NCI-H446 (cell line): ENCODE results near the gene CLCN6.

ENCODE experiments used
- DNase-seq, 2 experiments: peaks; one replicate each; lab custom pipeline; 2025; lab: John Stamatoyannopoulos, UW

The CLCN6 gene, protein sequence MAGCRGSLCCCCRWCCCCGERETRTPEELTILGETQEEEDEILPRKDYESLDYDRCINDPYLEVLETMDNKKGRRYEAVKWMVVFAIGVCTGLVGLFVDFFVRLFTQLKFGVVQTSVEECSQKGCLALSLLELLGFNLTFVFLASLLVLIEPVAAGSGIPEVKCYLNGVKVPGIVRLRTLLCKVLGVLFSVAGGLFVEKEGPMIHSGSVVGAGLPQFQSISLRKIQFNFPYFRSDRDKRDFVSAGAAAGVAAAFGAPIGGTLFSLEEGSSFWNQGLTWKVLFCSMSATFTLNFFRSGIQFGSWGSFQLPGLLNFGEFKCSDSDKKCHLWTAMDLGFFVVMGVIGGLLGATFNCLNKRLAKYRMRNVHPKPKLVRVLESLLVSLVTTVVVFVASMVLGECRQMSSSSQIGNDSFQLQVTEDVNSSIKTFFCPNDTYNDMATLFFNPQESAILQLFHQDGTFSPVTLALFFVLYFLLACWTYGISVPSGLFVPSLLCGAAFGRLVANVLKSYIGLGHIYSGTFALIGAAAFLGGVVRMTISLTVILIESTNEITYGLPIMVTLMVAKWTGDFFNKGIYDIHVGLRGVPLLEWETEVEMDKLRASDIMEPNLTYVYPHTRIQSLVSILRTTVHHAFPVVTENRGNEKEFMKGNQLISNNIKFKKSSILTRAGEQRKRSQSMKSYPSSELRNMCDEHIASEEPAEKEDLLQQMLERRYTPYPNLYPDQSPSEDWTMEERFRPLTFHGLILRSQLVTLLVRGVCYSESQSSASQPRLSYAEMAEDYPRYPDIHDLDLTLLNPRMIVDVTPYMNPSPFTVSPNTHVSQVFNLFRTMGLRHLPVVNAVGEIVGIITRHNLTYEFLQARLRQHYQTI

DNA sequence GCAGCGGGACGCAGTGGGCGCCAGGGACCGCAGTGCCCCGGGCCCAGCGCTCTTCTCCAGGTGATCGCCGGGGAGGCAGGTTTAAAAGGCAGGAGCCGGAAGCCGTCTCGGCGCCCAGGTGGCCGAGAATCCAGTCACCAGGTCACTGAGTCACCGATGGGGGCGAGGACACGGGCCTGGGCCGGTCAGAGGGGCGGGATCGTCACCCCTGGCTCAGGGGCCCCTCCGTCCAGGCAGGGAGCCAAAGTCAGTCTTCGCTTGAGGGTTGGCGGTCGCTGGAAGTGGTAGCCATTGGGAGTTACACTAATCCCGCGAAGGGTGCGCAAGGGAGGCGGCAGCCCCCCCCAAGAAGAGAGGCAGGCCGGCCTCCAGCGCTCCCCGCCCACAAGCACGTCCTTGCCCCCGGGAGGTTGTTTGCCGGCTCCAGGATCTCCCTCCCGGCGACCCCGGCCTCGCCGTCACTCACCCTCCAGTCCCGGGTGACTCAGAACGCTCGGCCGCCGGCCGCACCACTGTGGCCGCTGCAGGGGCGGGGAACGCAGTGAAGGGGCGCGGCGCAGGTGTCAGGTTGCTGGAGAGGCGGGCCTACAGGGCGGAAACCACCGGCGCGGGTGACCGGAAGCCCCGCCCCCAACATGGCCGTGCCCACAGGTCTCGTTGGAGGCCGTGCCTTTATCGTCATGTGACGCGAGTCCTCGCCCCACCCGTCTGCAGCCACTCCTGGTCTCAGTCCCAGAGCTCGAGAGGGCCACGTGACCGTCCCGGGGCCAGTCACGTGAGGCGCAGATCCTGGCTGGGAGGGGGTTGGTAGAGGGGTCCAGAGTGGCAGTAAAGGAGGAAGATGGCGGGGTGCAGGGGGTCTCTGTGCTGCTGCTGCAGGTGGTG is at the start of gene CLCN6, which contains the start of gene MTHFR:
Gene CLCN6 (plus strand): TSS at position 770 of the 885 bp plus-strand sequence. CDS start 72 bp downstream, at position 842.
Gene MTHFR (minus strand): TSS at position 543 of the 885 bp plus-strand sequence. CDS start 2,848 bp downstream, outside the sequence.
- DNase-seq: peak; percentile 99 to 100

DNA sequence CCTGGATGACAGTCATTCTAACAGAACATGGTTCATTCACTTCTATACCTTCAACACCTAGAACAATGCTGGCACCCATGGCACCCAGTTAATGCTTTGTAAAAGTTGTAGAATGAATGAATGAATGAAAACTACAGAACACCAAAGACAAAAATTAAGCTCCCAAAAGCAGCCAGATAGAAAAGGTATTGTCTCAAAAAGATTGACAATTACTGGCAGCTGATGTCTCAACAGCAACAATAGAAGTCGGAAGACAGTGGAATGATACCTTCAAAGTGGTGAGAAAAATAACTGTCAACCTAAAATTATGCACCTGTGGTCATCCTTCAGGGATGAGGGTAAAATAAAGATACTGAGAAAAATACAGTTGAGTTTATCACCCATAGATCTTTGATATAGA is 48.9 kb upstream of the CLCN6 start:
- no peak for DNase-seq

DNA sequence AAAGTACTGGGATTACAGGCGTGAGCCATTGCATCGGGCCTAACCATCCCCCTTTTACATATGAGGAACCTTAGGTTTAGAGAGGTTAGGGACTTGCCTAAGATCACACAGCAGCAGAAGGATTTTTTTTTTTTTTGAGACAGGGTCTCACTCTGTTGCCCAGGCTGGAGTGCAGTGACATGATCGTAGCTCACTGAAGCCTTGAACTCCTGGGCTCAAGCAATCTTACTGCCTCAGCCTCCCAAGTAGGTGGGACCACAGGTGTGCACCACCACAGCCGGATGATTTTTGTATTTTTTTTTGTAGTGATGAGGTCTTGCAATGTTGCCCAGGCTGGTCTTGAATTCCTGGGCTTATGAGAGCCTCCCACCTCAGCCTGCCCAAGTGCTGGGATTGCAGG is 46.2 kb upstream of the CLCN6 start:
- DNase-seq: no peak

DNA sequence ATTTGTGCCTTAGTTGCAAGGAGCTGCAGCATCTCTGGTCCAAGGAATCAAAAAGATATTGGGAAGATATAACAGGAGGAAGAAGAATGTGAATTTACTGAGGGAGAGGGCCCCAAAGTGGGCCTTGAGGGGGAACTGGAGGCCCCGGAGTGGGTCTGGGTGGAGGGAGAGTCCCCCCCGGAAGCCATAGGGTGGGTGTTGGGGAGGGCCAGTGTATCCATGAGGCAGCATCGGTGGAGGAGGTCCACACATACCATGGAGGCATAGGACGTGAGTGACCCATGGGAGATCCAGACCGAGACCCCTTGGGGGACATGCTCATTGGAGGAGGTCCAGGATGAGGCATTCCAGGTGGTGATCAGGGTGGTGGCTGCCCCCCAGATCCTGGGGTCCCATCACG is 44.7 kb upstream of the CLCN6 start:
- DNase-seq: no peak

DNA sequence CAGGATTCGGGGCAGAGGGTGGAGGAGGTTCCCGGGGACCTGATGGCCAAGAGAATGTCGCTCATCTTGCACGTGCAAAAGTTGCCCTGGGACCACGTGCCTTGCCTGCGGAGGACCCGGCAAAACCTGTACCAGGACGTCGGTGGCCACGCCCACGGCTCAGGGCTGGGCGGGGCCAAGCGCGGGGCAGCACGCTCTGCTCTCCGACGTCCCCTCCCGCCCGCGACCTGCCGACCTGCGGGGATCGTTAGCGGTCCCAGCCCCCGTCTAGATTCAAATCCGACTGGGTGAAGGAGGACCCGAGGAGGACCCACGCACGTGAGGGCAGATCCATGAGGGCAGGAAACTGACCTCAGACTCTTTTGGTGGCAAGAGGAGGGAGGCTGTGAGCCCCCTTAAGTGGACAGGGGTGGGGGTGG is 44.0 kb upstream of the CLCN6 start, which contains the start of gene C1orf167:
Gene C1orf167 (plus strand): TSS at position 206 of the 419 bp plus-strand sequence. CDS start 2,208 bp downstream, outside the sequence.
- no peak for DNase-seq

DNA sequence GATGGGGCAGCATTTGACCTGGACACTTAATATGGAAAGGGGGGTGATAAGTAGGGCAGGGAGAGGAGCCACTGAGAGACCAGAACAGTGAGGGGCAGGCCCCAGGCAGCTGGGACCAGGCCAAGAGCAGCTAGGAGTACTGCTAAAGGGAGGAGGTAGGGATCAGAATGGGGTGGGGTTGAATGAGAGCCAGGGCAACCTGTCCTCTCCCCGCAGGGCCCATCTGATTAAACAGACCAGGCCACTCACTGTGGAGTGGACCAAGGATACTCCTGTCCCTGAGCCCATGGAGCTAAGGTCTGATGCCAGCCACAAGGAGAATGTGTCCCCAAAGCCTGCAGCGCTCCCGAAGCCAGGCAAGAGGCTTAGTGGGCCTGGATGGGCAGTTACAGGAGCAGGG is 41.9 kb upstream of the CLCN6 start:
- DNase-seq: no peak

DNA sequence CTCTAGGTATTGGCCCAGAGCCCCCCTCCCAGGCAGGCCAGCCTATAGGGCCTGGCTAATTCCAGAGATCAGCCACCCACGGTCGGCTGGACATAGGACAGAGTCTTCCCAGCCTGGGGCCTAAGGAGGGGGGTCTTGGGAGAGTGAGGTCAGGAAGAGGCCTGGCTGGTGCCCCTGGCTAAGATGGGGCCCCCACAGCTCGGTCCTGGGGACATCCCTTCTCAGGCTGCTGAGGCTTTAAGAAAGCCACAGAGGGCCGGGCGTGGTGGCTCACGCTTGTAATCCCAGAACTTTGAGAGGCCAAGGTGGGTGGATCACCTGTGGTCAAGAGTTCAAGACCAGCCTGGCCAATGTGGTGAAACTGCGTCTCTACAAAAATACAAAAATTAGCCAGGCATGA is 41.5 kb upstream of the CLCN6 start:
- no peak for DNase-seq

DNA sequence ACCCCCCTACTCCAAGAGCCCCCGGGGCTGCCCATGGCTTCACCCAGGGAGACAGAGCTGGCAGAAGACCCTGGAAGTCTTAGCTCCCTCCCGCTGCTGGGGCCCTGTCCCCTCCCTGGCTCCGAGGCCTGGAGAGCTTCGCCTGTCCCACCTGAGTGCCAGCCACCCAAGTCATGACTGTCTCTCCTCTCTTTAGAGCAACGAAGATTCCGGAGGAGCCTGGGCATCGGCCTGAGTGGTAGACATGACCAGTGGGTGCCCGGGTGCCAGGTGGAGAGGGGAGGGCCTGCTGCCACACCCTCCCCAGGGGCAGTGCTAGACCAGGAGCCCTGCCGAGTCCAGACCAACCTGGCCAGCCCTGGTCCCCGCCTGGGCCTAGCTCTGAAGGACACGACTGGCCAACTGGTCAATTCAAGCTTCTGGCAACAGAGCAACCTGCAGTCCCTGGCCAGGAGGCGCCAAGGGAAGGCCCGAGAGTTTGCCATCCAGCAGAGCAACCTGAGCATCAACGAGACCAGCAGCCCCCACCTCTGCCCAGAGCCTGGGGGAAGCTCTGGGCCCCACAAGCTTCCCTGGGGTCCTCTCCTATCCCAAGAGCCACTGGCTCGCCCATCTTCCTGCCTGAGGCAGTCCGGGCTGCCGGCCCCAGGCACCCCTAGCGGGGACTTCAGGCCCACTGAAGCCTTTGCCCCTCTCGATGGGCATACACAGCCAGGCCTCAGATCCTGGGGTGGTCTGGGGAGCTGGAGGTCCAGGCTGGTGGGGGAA is 40.1 kb upstream of the CLCN6 start:
- no peak for DNase-seq

DNA sequence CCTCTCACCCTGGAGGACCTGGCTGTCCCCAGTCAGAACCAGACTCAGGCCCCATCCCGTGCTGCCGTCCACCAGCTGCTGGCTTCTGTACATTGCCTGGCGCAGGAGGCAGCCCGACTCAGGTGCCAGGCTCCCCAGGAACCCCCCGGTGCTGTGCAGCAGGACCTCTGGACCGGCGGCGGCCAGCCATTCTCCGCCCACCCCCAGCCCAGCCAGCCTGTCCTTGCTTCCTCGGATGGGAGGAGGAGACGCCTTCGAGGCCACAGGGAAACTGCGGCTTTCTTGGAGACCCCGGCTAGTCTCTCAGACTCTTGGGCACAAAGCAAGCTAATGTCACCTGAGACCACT is 39.6 kb upstream of the CLCN6 start:
- DNase-seq: no peak

DNA sequence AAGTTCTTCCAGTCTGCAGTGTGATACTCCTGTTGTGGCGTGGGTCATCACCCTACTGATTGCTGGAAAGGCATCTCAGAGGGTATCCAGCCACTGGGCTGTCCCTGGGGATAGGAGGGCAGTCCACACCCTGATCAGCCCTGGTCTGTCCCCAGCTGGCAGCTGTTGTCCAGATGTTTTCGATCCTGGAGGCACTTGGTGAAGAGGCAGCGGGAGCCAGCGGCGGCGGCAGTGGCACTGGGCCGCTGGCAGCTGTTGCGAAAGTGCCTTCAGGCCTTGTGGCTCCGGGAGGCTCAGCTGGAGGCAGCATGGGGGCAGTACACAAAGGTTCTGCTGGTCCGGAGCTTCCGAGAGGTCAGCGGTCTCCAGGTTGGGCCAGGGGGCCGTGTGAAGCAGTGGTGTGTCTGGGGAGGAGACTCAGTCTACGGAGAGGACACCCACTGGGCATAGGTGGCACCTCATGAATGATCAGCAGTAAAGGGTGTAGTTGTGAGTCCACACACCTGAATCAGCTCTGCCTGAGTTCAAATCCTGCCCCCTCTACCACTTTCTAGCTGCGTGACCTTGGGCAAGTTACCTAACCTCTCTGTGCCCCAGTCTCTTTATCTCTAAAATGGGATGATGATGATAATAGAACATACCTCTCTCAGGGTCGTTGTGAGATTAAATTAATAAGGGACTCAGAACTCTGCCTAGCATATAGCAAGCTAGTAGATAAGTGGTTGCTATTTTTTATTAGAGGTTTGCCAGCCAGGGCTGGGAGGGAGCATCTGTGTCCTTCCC is 37.9 kb upstream of the CLCN6 start:
- DNase-seq: no peak

DNA sequence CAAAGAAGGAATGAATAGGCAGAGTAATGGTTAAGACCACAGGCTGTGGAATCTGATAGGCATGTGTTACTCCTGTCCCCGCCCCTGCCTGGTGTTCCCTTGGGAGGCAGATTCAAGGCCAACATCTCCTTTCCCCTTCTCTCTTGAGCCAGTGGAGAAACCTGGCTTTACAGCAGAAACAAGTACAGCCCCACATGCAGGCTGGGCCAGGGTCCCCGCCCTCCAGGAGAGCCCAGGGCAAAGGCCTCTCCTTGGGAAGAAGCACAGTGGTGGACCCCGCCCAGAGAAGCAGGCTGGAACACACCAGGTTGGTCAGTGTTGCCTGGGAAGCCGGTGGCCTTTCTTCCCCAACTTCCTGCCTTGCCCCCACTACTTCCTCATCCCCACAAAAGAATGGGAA is 37.2 kb upstream of the CLCN6 start:
- no peak for DNase-seq

DNA sequence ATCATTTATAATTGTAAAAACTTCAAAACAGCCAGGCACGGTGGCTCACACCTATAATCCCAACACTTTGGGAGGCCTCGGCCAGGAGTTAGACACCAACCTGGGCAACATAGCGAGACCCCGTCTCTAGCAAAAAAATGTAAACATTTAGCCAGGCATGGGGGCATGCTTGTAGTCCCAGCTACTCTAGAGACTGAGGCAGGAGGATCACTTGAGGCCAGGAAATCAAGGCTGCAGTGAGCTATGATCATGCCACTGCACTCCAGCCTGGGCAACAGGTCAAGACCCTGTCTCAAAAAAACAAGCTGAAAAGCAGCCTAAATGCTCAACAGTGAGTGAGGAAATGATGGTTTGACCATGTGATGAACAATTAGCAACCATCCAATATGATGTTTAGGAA is 36.7 kb upstream of the CLCN6 start:
- no peak for DNase-seq

DNA sequence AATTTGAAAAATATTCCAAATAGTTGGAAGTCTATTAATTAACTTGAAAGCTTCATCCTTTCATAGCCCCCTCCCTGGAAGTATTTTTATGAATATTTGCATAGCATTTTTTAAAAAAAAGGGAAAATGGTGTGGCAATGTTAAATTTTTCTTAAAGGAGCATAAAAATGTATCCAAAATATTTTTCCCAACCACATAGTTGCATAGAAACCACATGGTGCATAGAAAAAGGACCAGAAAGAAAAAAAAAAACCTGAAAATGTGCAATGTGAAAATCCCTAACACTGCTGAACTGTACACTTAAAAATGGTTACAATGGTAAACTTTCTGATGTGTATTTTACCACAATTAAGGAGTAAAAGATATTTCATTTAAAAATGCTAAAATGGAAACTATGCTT is 36.0 kb upstream of the CLCN6 start:
- DNase-seq: no peak

DNA sequence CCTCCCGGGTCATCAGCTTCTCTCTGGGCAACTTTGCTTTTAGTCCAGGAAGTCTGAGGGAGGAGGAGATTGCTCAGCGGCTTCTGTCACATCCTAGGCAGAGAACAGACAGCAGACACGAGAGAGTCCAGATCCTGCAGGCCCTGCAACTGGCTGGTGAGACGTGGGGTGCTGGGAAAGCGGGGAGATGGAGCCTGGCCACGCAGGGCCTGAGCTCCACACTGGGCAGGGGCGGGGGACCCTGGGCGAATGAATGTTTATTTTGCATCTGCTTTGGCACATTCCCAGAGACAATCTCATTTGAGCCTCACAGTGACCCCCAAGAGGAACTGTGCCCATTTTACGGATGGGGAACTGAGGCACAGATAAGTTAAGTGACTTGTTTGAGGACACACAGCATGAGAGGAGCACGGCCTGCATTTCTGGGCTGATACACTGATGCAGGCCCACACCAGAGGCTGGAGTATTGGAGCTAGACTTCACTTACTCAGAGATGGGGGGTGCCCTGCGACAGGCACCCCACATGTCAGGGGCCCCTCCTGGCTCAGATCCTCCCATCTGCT is 34.4 kb upstream of the CLCN6 start:
- no peak for DNase-seq

DNA sequence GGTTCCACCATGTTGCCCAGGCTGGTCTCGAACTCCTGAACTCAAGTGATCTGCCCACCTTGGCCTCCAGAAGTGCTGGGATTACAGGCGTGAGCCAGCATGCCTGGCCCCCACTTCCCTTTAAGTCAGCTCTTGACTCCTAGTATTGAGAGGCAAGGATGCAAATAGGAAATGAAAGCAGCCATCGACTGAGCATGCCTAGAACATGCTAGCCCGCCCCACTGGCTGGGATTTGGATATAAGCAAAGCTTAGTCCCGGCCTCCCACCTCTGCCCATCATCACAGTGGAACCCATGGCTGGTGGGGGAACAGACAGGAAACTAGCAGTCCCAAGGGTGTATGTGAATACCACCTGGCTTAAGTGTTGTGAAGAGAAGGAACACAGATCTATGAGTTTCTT is 33.5 kb upstream of the CLCN6 start:
- DNase-seq: no peak

DNA sequence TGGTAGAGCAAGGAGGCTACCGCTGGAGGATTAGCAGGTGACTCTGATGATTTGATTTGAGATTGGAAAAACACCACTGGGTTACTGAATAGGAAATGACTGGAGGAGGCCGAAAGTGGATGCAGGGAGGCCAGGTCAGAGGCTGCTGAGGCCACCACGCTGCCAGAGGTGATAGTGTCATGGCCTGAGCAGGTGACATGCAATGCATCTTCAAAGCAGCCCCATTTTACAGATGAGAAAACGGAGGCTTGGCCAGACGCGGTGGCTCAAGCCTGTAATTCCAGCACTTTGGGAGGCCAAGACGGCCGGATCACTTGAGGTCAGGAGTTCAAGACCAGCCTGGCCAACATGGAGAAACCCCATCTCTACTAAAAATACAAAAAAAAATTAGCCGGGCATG is 31.2 kb upstream of the CLCN6 start:
- no peak for DNase-seq

DNA sequence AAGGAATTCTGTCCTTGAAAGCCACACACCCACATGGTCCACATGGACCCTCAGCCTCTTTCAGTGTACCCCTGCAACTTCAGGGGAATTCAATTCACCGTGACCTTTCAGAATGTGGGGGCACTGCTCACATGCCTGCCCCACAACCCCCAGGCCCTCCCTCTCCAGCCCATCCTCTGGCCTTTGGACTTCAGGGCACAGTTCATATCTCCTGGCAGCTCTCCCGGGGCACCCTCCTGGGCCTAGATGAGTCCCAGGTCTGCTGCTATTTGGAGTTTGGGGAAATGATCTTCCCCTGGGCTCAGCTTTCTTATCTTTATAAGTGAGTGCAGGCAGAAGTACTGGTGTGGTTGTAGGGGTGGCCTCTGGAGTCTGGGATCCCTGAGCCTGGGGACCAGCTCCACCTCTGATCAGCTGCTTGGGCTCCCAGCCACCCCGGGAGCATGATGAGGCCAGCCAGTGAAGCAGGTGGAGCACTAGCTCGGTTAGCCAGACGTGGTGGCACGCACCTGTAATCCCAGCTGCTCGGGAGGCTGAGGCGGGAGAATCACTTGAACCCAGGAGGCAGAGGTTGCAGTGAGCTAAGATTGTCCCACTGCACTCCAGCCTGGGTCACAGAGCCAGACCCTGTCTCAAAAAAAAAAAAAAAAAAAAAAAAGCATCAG is 28.2 kb upstream of the CLCN6 start:
- no peak for DNase-seq

DNA sequence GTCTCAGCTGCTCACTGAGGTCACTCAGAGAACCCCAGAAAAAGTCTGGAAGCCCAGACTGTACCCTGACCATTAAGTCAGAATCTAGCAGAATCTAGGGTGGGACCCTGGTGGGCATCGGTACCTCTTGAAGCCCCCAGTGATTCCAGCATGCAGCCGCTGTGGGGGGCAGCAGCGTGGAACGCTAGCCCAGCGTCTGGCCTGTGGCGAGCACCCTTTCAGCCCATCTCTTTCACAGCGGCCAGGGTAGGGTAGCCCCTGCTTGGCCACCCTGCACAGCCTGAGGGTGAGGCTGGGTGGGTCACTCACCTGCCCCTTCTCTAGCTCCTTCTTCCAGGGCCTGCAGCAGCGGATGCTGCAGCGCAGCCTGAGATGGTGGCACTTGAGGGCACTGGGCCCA is 27.7 kb upstream of the CLCN6 start:
- no peak for DNase-seq

DNA sequence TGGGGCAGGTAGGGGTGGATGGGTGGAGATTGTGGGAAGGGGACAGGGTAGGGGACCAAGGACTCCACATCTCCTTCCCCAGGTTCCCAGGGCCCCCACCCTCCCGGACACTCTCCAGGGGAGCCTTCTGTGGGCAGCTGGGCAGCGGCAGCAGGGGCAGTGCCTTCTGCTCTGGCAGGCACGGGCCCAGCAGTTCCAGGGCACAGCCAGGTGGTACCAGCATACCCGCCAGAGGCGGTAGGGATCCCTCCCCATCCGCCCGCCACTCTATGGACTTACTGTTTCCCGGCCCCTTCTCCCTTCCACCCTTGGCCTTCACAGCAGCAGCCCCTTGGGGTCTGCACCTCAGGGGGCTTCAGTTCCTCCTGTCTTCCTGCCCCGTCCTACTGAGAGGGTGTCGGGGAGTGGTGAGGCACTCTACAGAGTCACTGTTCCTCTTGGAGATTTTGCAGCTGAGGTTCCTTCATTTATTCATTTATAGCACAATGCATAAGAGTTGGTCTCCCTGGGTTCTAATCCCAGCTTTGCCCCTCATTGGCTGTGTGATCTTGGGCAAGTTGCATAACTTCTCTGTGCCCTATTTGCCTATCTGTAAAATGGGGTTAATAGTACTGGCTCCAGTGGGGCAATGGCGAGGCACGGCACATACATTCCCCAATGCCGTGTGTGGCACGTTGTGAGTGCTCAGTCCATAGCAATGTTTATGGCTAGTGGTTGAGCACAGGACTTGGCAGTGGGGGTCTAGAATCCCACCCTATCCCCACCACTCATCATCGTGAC is 27.0 kb upstream of the CLCN6 start:
- DNase-seq: no peak
